Fibroblast of mammary gland (primary cell): ENCODE measurements around the gene TRABD2A.

Source experiments
- DNase-seq: peaks from one replicate; pipeline ENCODE4 v3.0.0-alpha.2; 2010; ENCODE audit warnings: low read depth
- H3K4me3 ChIP-seq: 2 replicates; pipeline ENCODE4 v1.5.1; 2011; ENCODE audit warnings: low read depth, mild to moderate bottlenecking, low read length, moderate library complexity; ENCODE audit not compliant: control insufficient read depth
- CTCF ChIP-seq: conservative IDR thresholded peaks from 2 replicates; pipeline ENCODE4 v1.5.1; 2011; ENCODE audit warnings: low read depth, low read length, inconsistent platforms; ENCODE audit not compliant: control insufficient read depth, insufficient read depth

The TRABD2A gene

DNA sequence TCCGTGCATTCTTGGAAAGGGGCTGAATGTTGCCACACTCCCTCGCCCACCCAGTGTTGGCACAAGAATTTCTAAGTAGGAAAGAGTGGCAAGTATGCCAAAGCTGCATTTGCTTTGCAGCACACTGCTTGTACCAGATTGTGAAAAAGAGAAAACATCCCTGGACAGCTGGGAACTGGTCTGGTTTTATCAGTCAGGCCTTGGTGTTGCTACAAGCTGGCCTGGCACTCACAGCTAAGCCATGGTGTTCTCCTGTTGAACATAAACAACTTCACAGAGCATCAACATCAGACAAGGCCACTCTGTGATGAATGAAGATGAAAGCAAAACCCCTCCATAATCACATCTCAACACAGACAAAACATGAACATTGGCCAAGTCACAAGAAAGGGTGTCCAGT is 4.2 kb upstream of the TRABD2A start:
- no peak for DNase-seq
- H3K4me3 ChIP-seq: no peak overlapping the region
- TF ChIP-seq CTCF: no peak

DNA sequence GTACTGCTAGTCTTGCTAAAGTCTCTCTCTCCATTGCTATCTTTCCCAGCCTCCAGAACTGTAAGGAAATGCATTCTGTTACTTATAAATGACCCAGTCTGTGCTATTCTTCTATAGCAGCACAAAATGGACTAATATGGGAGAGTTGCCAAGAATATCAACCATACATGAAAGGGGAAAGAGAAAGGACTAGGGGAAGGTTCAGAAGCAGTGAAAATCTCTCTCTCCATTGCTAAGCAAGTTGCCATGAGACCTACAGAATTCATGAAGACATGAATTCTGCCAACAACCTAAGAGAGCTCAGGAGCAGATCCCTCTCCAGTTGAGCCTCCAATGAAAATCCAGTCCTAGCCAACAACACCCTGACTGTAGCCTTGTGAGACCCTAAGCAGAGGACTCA is 3.6 kb upstream of the TRABD2A start:
- H3K4me3 ChIP-seq: no peak overlapping the region
- TF ChIP-seq CTCF: no peak
- DNase-seq: no peak

- H3K4me3 ChIP-seq: no peak overlapping the region
- no peak for TF ChIP-seq CTCF
- peak; percentile 54 for DNase-seq
Observed at GRCh38 chr2:84882775-84883550, 2.1 kb upstream of the TRABD2A start.

DNA sequence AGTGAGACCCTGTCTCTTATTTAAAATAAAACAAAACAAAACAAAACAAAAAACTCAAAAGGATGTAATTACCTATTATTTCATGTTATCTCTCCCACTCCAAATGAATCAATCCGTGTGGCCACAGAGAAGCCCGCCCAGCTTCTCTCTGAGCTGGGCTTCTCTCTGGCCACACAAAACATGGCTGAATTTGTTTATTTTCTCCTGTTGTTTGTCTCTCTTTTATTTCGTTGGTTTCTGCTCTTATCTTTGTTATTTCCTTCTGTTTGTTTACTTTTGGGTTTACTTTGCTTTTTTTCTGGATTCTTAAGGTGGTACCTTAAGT is 1.5 kb upstream of the TRABD2A start:
- H3K4me3 ChIP-seq: no peak overlapping the region
- no peak for DNase-seq
- TF ChIP-seq CTCF: no peak

GRCh38 chr2:84881581-84882413 is 913 bp upstream of the TRABD2A start:
- TF ChIP-seq CTCF: peak; percentile 66
- DNase-seq: peak; percentile 84
- H3K4me3 ChIP-seq: peak overlapping the region; percentile 61

DNA sequence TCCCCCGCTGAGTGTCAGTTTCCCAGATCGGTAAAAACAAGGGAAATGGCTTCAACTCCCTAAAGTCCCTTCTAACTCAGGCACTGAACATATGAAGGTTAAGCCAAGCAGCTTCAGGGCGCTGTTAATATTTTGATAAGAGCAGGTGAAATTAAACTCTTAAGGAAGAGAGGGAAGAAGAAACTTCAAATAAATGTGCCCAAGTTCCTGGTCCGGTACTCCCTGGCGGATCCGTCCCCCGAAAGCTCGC is 564 bp downstream of the TRABD2A start:
- TF ChIP-seq CTCF: no peak
- DNase-seq: no peak
- peak overlapping the region; percentile 61 for H3K4me3 ChIP-seq
